Activated gamma-delta T cell (primary cell): ENCODE results near the gene ADAM12.

Source experiments
- DNase-seq: peaks from one replicate; lab custom pipeline; 2025; lab: John Stamatoyannopoulos, UW

ADAM12 gene

DNA sequence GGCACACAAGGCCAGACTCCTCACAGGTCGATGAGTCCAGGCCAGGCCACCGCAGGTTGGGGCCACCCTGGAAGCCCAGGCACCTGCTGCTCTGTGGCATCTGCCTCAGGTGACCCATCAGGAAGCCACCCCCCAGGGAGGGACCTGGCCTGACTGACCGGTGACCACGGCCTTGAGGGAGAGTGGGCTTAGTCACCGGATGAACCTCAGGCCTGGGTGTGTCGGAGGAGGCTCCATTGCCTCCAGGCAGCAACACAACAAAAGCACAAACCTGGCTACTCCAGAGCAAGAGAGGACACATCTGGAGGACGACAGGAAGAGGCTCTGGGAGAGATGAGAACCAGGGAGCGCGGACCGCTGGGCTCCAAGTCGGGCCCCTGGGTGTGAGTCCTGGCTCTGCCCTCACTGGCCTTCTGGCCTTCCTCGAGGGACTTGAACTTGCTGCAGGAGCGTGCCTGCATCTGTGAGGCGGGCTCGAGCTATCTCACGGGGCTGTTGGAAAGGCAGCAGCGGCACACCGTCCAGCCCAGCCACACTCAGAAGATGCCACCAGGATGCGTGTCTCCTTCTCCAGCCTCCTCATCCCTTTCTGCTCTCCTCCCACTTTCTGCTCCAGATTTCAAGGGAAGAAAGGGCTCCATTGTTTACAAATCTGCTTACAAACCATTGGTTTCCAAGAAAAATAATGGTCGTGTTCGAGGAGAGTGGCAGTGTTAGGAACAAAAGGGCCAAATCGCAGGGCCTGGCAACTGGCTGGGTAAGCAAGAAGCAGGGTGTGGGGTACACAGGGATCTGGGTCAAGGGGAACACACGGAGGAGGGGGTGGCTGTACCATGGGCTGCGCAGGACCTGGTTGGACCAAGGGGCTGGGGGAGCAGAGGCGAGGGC lies 152.9 kb downstream of the ADAM12 start:
- no peak for DNase-seq

DNA sequence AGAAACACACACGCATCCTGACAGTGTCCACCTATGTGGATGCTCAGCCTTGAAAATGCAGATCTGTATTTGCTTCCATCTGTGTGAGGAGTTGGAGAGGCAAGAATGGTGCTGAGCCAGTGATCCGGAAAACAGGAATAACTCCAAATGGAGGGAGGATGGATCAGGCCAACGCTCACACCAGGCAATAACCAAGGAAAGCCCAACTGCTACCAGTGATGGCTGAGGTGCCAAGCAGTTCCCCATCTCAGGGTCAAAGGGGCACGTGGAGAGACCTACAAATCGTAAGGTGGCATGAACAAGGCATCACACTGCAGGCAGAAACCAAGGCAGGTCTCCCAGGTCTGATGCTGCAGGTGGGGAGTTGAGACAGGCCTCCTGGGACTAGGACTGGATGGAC lies 153.6 kb downstream of the ADAM12 start:
- no peak for DNase-seq

DNA sequence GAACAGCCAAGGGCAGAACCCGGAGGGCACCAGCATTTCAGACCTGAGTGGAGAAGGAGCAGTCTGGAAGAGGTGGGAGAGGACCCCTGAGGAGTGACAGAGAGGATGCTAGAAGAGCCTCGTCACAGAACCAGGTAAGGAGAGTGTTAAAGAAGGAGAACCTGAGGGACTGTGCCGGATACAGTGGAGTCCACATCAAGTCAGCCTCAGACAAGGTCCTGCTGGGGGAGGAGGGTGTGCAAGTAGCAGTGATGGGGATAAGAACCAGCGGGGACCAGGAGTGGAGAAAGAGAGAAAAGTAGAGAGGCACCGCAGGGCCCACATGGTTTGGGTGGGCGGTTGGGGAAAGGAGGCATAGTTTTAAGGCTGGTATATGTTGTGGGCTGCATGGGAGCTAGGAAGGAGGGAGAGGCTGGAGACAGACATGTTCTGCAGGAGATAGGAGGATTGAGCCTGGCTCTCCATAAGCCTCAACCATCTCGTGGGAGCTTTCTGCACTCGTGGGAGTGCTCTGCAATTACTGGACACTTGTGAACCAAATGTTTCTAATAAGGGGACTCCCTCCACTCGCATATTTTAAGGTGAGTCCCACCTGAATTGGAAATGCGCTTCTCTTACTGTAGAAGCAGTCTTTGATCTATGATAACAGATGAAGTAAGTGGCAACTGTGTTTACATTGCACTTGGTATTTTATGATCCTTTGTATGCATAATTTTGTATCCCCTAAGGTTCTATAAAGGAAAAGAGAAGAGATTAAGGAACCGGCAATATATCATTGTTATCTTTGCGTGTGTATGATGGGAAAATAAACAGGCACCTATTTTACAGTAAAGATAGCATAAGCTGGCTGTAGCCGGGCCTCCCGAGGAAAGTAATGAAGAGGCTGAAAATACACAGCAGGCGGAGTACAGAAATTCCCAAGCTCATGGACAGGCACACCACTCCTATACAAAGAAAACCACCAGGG lies 154.8 kb downstream of the ADAM12 start:
- DNase-seq = no peak

DNA sequence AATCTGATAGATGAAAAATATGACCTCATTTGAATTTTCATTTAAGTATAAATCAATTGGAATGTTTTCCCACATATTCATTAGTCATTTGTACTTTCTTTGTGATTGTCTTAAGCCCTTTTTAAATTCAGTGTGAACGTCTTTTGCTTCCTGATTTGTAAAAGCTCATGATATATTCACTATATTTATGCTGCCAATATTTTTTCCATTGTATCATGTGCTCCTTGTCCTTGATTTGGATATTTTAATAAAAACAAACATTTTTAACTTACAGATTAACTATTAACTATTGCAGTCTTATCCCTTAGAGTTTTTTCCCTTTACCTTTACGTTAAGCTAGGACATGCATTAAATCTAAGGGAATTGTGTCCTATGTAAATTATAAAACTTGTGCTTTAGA lies 157.7 kb downstream of the ADAM12 start:
- no peak for DNase-seq

DNA sequence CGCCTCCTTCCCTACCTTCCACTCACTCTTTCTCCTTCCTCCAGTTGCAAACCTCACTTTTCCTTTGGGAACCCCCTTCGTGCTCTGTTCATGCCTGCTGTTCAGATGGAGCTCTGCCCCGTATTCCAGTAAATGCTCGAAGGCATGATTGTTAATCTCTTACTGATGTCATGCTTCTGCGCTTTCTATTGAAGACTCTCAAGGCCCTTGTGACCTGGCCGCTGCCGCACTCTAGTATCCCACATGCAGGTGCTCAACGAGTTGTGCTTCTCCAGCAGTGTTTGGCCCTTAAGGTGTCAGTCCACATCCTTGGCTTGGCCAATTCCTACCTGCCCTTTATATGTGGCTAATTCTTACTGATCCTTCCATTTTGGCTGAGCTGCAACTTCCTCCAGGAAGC lies 158.6 kb downstream of the ADAM12 start:
- DNase-seq = no peak

DNA sequence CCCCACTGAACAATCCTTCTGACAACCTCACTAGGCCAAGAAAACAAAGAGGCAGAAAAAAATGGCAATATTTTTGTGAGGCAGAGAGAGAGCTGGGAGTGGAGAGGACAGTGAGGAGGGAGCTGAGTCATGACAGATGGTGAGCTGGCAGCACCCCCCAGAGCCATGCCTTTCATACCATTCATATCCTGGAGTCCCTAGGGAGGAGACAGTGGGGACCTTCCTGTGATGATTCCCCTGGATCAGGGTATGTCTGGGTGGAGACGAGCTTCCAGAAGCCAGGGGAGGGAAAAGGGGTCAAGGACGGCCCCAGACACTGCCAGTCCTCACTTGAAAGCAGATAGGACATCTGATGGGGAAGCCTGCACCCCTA lies 160.5 kb downstream of the ADAM12 start:
- DNase-seq = no peak

DNA sequence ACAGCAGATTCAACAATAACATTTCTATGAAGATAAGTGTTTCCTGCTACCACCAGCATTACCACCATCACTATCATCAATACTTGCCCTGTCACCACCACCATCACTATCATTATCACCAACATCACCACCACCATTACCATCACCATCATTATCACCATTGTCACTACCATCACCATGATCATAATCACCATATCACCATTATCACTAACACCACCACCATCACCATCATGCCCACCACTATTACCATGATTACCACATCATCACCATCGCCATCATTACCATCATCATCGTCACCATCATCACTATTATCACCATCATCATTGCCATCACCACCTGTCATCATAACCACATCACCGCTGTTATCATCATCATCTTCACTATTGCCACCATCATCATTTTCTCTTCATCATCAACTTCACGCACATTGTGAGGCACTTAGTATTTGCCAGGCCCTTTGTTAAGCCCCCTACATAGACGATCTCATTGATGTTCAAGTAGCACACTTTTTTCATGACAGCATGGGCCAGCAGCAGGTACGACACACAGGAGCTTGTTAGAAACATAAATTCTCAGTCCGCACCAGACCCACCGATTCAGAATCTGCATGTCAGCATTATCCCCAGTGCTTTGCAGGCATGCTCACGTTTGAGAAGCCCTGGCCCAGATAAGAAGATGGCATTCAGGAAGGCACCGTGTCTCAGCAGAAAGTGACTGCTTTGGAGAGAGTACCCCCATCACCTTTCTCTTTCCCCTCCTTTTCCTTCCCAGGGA lies 161.1 kb downstream of the ADAM12 start:
- no peak for DNase-seq

DNA sequence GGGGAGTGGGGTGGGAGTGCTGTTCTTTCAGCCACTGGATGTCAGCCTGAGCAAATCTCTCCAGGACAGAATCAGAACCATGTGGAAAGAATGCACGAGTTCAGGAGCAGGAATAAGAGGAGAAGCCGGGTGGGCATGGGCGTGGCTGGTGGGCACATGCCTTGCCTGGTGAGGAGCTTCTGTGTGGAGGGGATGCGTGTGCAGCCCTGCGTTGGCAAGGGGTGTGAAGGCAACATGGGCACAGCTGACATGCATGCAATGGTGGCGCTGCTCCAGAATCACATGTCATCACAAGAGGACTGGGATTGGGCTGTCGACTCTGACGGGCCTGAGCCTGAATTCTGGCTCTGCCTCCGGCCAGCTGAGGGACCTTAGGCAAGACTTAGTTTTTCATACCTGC lies 162.1 kb downstream of the ADAM12 start:
- no peak for DNase-seq

DNA sequence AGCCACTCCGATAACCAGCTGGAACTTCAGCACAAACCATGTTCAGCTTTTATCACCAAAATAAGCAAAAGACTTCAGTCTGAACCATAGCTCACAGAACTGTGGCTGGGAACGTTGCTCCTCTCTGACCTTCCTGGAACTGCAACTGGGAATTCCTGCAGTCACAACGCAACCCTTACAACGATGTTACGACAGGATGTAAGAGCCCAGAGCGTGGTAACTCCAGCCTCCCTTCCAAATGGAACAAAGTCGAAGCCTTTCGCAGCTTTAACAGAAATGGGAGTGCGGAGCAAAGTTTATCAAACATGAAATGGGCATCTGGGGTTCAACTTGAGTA lies 162.6 kb downstream of the ADAM12 start:
- DNase-seq = no peak

DNA sequence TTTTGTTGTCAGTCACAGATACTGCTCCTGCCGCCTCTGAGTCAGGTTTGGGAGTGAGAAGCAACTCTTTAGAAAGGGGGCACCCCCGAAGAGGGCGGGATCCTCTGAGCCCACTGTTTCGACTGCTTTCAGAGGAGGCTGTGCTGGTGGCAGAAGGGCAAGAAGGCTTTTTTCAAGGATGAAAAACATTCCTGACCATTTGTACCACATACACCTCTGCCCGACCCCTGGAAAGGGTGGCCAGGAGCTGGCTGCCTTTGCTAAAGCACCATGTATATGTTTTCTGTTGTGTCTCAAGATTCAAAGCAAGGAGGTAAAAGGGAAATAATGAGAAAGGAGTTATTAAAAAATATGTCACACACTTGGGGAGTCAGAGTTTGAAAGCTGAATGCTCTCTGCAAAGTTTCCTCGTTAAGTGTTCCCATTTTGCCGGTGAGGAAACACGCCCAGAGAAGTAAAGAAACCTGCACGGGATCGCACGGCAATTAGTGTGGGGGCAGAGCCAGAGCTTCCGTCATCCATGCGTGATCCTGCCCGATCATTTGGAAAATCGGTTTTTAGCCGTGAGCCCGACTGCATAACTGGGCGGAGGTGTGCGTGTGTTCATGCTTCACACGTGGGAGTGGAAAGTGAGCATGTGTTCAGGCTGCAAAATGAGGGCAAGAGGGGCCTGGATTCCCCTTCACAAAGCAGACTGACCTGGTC lies 163.2 kb downstream of the ADAM12 start:
- no peak for DNase-seq

DNA sequence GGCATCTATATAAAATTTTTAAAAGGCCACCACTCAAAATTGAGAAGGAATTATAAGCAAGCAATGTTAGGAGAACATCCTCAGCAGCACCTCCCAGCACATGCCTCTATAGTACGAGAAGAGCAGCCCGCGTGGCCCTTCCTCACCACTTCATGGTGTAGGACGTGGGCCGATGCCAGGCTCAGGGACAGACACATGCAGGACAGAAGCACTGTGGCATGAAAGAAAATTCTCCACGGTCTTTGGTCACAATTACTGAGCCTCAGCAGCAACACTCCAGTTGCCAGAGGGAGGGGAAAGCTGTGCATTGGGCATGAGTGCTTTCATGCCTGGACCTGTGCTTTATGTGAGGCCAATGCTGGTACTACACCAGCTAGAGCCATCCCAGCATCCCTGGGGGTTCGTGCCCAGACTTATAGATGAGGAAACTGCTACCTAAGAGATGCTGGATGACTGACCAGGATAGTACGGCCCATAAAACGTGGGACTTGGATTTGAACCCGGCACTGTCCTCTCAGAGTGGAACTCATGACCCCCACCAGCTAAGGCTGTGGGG lies 164.7 kb downstream of the ADAM12 start:
- no peak for DNase-seq

DNA sequence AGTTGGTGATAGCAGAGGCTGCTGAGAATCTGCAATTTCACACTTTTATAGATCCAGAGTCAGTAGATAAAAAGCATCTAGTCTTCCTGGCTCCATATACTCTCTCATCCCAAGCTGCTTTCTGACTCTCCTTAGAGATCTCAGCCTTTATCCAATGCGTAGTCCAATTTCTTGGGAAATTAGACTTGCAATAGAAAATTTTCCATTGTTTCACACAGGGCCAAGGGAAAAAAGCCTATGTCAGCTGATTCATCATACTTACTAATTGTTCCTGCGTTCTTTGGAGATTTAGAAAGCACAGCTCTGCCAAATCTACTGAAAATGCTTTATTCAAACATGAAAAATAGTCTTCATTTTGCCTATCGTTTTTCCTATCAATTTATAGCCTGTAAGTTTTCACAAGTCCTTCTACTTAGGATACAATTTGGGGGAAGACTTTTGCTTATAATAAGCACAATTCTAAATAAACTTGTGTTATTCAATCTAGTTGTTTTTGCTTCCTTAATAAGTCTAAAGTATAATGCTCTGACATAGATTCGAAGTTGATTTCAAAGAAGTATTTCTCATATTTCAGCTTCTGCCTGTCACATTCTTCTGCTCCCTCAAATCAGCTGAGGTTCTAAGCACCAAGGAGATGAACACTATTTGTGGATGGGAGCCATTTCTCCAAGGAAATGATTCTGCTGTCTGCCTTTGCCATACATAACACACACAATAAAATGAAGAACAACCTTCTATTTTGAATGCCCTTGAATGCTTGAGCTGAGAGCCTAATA lies 165.4 kb downstream of the ADAM12 start:
- no peak for DNase-seq

DNA sequence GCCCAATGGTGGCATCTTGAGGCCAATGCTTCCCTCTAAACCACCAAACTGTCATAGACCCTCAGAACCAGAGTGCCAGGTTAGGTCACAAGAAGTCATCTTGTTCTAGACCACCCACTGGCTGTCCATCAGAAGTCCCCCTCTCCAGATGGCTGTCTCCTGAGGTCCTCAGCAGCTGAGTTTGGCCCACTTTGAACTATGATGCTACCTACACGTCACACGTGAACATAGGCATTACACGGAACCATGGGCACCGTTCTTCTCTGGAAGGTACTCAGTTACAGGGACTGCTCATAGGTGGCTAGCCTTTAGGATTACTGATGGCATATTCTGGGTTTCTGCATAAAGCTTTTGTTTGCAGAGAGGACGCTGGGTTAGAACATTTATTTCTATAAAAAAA lies 166.4 kb downstream of the ADAM12 start:
- DNase-seq = no peak

DNA sequence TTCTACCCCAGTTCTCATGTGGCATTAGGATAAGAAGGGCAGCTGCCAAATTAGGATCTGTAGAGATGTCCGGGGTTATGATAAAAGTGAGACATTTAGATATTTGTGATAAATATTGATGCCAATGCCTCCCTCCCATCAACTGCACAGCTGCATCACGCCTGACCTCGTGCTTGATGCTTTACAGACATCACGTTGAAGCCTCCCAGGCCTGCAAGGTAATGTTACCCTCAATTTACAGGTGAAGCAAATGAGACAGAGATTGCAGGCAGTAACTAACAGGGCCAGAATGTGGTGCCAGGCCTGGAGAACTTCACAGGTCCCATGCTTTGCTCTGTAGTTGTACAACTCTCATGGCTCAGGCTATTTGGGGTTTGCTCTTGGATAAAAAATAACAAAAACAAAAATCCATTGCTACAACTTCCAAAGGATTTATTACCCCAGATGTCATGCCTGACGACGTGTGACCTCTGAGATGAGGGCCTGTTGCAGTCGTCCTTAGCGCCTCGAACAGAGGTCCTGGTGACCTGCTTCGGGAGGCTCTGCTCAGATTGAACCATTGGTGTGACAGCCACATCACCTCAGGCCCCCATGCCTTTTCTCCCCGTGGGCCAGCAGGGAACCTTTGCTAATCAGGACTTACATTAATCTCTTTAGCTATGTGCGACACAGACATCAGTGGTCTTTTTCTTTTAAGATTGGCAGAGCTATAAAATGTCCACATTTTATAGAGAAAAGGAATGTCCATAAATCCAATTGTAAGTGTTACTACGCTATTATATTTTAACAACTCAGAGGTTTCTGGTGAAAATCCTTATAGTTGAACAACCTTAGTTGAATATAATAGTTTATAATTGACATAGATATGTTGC lies 169.3 kb downstream of the ADAM12 start:
- no peak for DNase-seq

DNA sequence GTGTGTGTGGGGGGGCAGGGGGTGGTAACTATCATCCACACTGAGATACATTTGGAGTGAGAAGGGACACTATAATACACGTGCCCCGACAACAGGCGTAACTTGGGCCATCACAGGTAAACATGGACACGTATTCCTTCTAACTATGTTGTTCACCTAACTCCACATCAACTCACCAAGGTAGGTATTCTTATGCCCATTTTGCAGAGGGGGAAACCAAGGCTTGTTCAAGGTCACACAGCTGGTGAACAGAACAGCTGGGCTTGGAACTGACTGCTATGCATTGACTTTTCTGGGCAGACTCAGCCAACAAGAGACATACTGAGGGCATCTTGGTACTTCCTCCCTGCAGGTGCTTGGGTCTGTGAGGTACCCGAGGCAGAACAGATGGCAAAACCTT lies 170.1 kb downstream of the ADAM12 start:
- DNase-seq = no peak

DNA sequence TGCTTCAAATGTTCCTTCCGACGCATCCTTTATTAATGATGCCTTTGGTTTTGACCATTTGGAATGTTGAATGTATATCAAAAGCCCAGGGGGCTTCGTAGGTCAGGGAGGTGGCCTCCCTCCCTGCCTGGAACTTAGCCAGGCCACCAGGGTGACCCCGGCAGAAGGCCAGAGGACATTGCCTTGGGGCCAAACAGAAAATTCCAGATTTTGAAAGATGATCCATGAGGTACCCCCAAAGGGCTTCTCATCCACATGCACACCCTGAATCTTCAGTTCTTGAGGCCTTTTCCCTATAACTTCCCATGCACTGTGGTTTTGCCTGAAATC lies 171.7 kb downstream of the ADAM12 start:
- DNase-seq = no peak

DNA sequence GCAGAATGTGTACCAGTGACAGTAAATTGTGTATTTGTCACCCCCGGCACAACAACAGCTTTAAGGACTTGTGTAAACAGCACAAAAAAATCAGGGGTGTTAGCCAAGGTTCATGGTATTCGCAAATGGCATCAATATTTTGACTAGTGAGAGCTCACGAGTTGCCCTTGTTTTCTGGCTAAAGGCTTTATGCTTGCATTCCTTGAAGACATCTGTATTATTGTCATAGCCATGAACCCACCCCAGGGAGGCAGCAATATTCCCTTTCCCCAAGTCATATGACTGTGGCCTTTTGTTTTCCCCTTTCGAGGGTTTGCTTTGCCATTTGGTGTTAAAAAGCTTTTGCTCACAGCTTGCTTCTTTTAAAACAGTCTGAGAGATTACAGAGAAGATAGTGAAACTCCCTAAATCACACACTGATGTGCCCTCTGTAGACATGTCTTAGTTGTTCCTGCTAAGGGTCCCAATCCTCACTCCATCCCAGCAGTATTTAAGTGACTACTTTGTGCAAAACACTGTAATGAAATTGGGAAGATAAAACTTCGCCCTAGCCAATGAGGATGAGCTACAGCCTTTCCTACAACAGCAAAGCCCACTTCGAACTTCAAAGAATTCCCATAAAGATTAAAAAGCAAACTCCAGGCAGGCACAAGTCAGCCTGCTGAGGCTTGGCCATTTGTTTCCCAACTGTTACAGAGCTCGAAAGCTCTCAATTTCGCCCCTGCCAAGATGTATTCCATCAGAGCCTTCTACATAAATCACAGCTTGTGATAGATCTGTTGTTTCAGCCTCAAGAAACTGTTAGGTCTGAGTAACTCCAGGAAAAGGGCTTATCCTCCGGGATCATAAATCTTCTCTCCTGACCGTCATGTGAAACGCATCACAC lies 172.3 kb downstream of the ADAM12 start:
- no peak for DNase-seq

DNA sequence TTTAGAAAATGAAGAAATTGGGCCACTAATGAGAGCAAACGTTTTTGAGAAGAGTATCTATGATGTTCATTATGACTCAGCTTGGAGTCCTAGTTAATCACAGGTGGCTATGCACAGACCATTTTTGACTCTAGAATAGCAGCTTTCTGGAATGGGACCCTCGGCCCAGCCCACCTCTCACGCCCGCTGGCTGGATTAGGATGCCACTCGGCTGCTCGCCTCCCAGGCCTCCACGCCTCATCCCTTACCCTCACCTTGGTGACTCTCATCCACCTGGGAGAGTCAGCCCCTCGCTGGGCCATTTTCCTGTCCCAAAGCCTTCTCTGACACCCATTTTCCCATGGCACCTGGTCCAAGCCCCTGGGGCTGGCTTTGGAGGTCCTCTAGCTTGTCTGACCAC lies 173.6 kb downstream of the ADAM12 start:
- DNase-seq = no peak

DNA sequence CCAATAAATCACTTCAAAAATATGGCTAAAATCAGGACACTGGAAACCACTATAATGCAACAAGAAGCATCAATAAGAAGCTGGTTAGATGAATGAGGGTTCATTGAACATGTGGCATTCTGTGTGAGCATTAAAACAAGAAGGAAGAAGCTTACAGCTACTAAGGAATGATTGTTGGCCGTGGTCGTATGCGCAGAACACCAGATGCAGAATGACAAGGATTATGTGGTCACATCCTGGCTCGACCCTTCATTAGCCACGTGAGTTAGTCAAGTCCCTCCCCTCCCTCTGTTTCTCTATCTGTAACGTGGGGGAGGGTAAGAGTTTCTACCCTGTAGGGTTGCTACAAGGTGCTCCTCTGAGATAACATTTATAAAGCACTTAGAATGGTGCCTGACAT lies 174.3 kb downstream of the ADAM12 start:
- DNase-seq = no peak
